ENCODE results near the gene PIAS1.
A peak's percentile ranks its signal among the peaks of the same experiment; 100 is the strongest.
"Not testable (repeated sequence)": the region's sequence is repeated elsewhere in the genome, so short reads cannot be mapped to it uniquely, and the experiment has no call there.

Gene PIAS1

GRCh38 chr15:68187559-68187958 lies 133.4 kb downstream of the PIAS1 start:
- ATAC-seq: no peak

- ATAC-seq: no peak
Measured at GRCh38 chr15:68188647-68189046, 134.5 kb downstream of the PIAS1 start.

GRCh38 chr15:68190048-68190447 lies 135.9 kb downstream of the PIAS1 start:
- no peak for ATAC-seq

GRCh38 chr15:68191555-68191954 lies 137.4 kb downstream of the PIAS1 start:
- no peak for ATAC-seq

GRCh38 chr15:68192117-68192516 lies 138.0 kb downstream of the PIAS1 start:
- ATAC-seq: no peak

- peak in 1 of 2 donors; percentile 13 for ATAC-seq
Measured at GRCh38 chr15:68192804-68193486, 138.8 kb downstream of the PIAS1 start.

- no peak for ATAC-seq
Measured at GRCh38 chr15:68195336-68196112, 141.4 kb downstream of the PIAS1 start.

- ATAC-seq: no peak
Measured at GRCh38 chr15:68196445-68197169, 142.5 kb downstream of the PIAS1 start.

- no peak for ATAC-seq
Measured at GRCh38 chr15:68197170-68197492, 143.0 kb downstream of the PIAS1 start.

GRCh38 chr15:68197661-68198437 lies 143.7 kb downstream of the PIAS1 start:
- no peak for ATAC-seq

- no peak for ATAC-seq
Measured at GRCh38 chr15:68199340-68199739, 145.2 kb downstream of the PIAS1 start.

GRCh38 chr15:68200016-68200861 lies 146.1 kb downstream of the PIAS1 start:
- no peak for ATAC-seq

- no peak for ATAC-seq
Measured at GRCh38 chr15:68201153-68201878, 147.2 kb downstream of the PIAS1 start.

GRCh38 chr15:68201879-68202261 lies 147.8 kb downstream of the PIAS1 start:
- ATAC-seq: no peak

GRCh38 chr15:68202994-68203393 lies 148.9 kb downstream of the PIAS1 start:
- ATAC-seq: not testable (repeated sequence)

GRCh38 chr15:68203486-68203885 lies 149.4 kb downstream of the PIAS1 start:
- ATAC-seq: no peak

- ATAC-seq: no peak
Measured at GRCh38 chr15:68203956-68204355, 149.8 kb downstream of the PIAS1 start.

- no peak for ATAC-seq
Measured at GRCh38 chr15:68204361-68204760, 150.2 kb downstream of the PIAS1 start.

GRCh38 chr15:68204776-68205557 lies 150.9 kb downstream of the PIAS1 start, which contains the start of gene CALML4:
Gene CALML4, minus strand, starts transcription at chr15:68205332. Its CDS starts 85 bp downstream, at chr15:68205247.
- no peak for ATAC-seq

GRCh38 chr15:68205558-68205944 lies 151.4 kb downstream of the PIAS1 start:
- ATAC-seq: no peak

All from activated CD4-positive, CD25-positive, alpha-beta regulatory T cell treated with anti-CD3 and anti-CD28 coated beads, Interleukin-2, amount 50 U/mL, for 24 hours (primary cell).